Stromal cell of bone marrow (primary cell): Measurements from ENCODE around the gene CARD10.

Experiments used
- DNase-seq: peaks from one replicate; pipeline ENCODE4 v3.0.0-alpha.2; 2012; ENCODE audit warnings: low read depth

The CARD10 gene

GRCh38 chr22:37462436-37462835 is 56.8 kb downstream of the CARD10 start:
- no peak for DNase-seq

GRCh38 chr22:37461961-37462360 is 57.3 kb downstream of the CARD10 start:
- no peak for DNase-seq

GRCh38 chr22:37460684-37461083 is 58.5 kb downstream of the CARD10 start:
- DNase-seq: no peak

- no peak for DNase-seq
These were observed 60.0 kb downstream of the CARD10 start for GRCh38 chr22:37459206-37459605.

- no peak for DNase-seq
These were observed 61.9 kb downstream of the CARD10 start for GRCh38 chr22:37457093-37457893.

- DNase-seq: no peak
These were observed 62.9 kb downstream of the CARD10 start for GRCh38 chr22:37456346-37456745.

GRCh38 chr22:37455896-37456295 is 63.3 kb downstream of the CARD10 start:
- DNase-seq: no peak

GRCh38 chr22:37454857-37455686 is 64.1 kb downstream of the CARD10 start:
- DNase-seq: no peak

GRCh38 chr22:37453696-37454095 is 65.5 kb downstream of the CARD10 start:
- DNase-seq: no peak

GRCh38 chr22:37451218-37451617 is 68.0 kb downstream of the CARD10 start:
- no peak for DNase-seq

- no peak for DNase-seq
These were observed 69.7 kb downstream of the CARD10 start for GRCh38 chr22:37449331-37450001.

GRCh38 chr22:37448516-37449127 is 70.6 kb downstream of the CARD10 start:
- DNase-seq: no peak

GRCh38 chr22:37445501-37445900 is 73.7 kb downstream of the CARD10 start:
- DNase-seq: no peak

- no peak for DNase-seq
These were observed 75.2 kb downstream of the CARD10 start for GRCh38 chr22:37443977-37444376.

GRCh38 chr22:37443086-37443485 is 76.1 kb downstream of the CARD10 start:
- no peak for DNase-seq

GRCh38 chr22:37442537-37442936 is 76.7 kb downstream of the CARD10 start:
- no peak for DNase-seq

GRCh38 chr22:37442135-37442534 is 77.1 kb downstream of the CARD10 start:
- DNase-seq: no peak

GRCh38 chr22:37440875-37441274 is 78.3 kb downstream of the CARD10 start:
- DNase-seq: no peak
